ENCODE measurements around the gene ZNF175.

ZNF175 gene

DNA sequence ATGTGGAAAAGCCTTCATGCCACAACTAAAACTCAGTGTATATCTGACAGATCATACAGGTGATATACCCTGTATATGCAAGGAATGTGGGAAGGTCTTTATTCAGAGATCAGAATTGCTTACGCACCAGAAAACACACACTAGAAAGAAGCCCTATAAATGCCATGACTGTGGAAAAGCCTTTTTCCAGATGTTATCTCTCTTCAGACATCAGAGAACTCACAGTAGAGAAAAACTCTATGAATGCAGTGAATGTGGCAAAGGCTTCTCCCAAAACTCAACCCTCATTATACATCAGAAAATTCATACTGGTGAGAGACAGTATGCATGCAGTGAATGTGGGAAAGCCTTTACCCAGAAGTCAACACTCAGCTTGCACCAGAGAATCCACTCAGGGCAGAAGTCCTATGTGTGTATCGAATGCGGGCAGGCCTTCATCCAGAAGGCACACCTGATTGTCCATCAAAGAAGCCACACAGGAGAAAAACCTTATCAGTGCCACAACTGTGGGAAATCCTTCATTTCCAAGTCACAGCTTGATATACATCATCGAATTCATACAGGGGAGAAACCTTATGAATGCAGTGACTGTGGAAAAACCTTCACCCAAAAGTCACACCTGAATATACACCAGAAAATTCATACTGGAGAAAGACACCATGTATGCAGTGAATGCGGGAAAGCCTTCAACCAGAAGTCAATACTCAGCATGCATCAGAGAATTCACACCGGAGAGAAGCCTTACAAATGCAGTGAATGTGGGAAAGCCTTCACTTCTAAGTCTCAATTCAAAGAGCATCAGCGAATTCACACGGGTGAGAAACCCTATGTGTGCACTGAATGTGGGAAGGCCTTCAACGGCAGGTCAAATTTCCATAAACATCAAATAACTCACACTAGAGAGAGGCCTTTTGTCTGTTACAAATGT, 16.4 kb downstream of the ZNF175 start:
- peaks cover 13 to 37% (median 20%) of the 10 kb centered on the region in 5 experiments for H3K9me3 ChIP-seq (ENCODE audit: control extremely low read depth in 1 of 5, control insufficient read depth in 4 of 5, insufficient read depth in 2 of 5, low read depth in 1 of 5, low read length in 4 of 5)
- H3K4me3 ChIP-seq (ENCODE audit: control insufficient read depth in 1 of 7, extremely low read depth in 1 of 7, insufficient read depth in 4 of 7, low read depth in 2 of 7, low read length in 6 of 7), result no peak overlapping the region
- CTCF ChIA-PET, result no interaction called here
- H3K27me3 ChIP-seq (replicated peaks in 2 of 5; ENCODE audit: control insufficient read depth in 4 of 5, insufficient read depth in 5 of 5, low read length in 4 of 5), result no peaks in the 10 kb centered on the region
- H3K4me1 ChIP-seq (ENCODE audit: control extremely low read depth in 1 of 4, control insufficient read depth in 4 of 4, insufficient read depth in 4 of 4, low read length in 3 of 4), result no peaks in the 10 kb centered on the region
- no peak for DNase-seq
- peaks cover 21 to 56% (median 37%) of the 10 kb centered on the region in 4 experiments for H3K36me3 ChIP-seq (ENCODE audit: control insufficient read depth in 4 of 4, insufficient read depth in 4 of 4, low read length in 3 of 4)
- WGBS (ENCODE audit: insufficient coverage), result 95% methylated on average over 4 of the region's 9 CpGs
- no peak overlapping the region for H3K27ac ChIP-seq (ENCODE audit: insufficient read depth in 1 of 2, low read depth in 1 of 2, low read length in 2 of 2, poor library complexity in 1 of 2, severe bottlenecking in 2 of 2)
- POLR2A ChIA-PET, result no interaction called here

DNA sequence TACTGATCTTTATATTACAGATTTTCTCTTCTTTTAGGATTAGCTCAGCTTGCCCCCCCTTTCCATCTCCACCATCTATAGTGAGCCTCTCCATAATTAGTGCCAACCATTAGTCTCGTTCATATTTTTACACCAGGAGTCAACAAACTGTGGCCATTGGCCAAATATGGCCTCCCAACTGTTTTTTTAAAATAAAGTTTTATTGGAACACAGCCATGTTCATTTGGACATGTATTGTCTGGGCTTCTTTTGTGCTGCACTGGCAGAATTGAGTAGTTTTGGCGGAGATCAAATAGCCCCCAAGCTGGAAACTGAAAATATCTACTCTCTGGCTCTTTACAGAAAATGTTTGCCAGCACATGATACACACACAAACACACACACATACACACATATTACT, 18.4 kb downstream of the ZNF175 start:
- Histone ChIP-seq H3K36me3 (ENCODE audit: control insufficient read depth in 4 of 4, insufficient read depth in 4 of 4, low read length in 3 of 4) (peaks cover 15 to 37% (median 29%) of the 10 kb centered on the region in 4 experiments), H3K4me1 (ENCODE audit: control extremely low read depth in 1 of 4, control insufficient read depth in 4 of 4, insufficient read depth in 4 of 4, low read length in 3 of 4) (peaks cover 0 to 12% (median 11%) of the 10 kb centered on the region in 4 experiments), H3K27me3 (replicated peaks in 2 of 5; ENCODE audit: control insufficient read depth in 4 of 5, insufficient read depth in 5 of 5, low read length in 4 of 5) (no peaks in the 10 kb centered on the region), H3K27ac (ENCODE audit: insufficient read depth in 1 of 2, low read depth in 1 of 2, low read length in 2 of 2, poor library complexity in 1 of 2, severe bottlenecking in 2 of 2) (no peak overlapping the region), H3K9me3 (ENCODE audit: control extremely low read depth in 1 of 5, control insufficient read depth in 4 of 5, insufficient read depth in 2 of 5, low read depth in 1 of 5, low read length in 4 of 5) (peaks cover 13 to 32% (median 20%) of the 10 kb centered on the region in 5 experiments), H3K4me3 (ENCODE audit: control insufficient read depth in 1 of 7, extremely low read depth in 1 of 7, insufficient read depth in 4 of 7, low read depth in 2 of 7, low read length in 6 of 7) (no peak overlapping the region)
- POLR2A ChIA-PET, result no interaction called here
- DNase-seq, result no peak
- CTCF ChIA-PET, result no interaction called here
- WGBS (ENCODE audit: insufficient coverage), result no CpG with 5 or more reads among the region's 2 CpGs

GRCh38 chr19:51590441-51590840, 19.4 kb downstream of the ZNF175 start:
- ChIA-PET POLR2A (no interaction called here), CTCF (no interaction called here)
- H3K4me1 ChIP-seq (ENCODE audit: control extremely low read depth in 1 of 4, control insufficient read depth in 4 of 4, insufficient read depth in 4 of 4, low read length in 3 of 4), result peaks cover 0 to 20% (median 19%) of the 10 kb centered on the region in 4 experiments
- no peak for DNase-seq
- no peaks in the 10 kb centered on the region for H3K27me3 ChIP-seq (replicated peaks in 2 of 5; ENCODE audit: control insufficient read depth in 4 of 5, insufficient read depth in 5 of 5, low read length in 4 of 5)
- H3K27ac ChIP-seq (ENCODE audit: insufficient read depth in 1 of 2, low read depth in 1 of 2, low read length in 2 of 2, poor library complexity in 1 of 2, severe bottlenecking in 2 of 2), result no peak overlapping the region
- peaks cover 12 to 28% (median 24%) of the 10 kb centered on the region in 4 experiments for H3K36me3 ChIP-seq (ENCODE audit: control insufficient read depth in 4 of 4, insufficient read depth in 4 of 4, low read length in 3 of 4)
- H3K9me3 ChIP-seq (ENCODE audit: control extremely low read depth in 1 of 5, control insufficient read depth in 4 of 5, insufficient read depth in 2 of 5, low read depth in 1 of 5, low read length in 4 of 5), result peaks cover 13 to 30% (median 20%) of the 10 kb centered on the region in 5 experiments
- 100% methylated on average over 3 of the region's 3 CpGs for WGBS (ENCODE audit: insufficient coverage)
- H3K4me3 ChIP-seq (ENCODE audit: control insufficient read depth in 1 of 7, extremely low read depth in 1 of 7, insufficient read depth in 4 of 7, low read depth in 2 of 7, low read length in 6 of 7), result no peak overlapping the region

DNA sequence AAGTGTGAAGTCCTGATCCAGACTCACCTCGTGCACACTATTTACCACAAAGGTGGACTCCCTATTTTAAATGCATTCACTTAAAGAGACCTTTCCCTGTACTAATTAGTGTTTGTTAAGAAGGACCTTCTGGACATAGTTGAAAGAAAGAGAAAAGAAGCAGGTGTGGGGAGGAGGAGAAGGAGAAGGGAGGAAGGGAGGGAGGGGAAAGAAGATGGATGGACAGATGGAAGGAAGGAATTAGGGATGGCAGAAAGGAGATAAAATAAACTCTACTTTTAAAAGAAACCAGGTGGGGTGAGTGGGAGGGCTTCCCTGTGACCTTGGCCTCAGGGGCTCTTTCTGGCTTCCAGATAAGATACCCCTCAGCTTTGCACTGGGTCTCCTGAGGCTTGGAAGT, 21.4 kb downstream of the ZNF175 start:
- whole genome bisulfite sequencing (ENCODE audit: insufficient coverage), result no CpG with 5 or more reads among the region's 1 CpG
- peaks cover 0 to 21% (median 19%) of the 10 kb centered on the region in 4 experiments for H3K4me1 ChIP-seq (ENCODE audit: control extremely low read depth in 1 of 4, control insufficient read depth in 4 of 4, insufficient read depth in 4 of 4, low read length in 3 of 4)
- peaks cover 0 to 11% (median 6%) of the 10 kb centered on the region in 5 experiments for H3K9me3 ChIP-seq (ENCODE audit: control extremely low read depth in 1 of 5, control insufficient read depth in 4 of 5, insufficient read depth in 2 of 5, low read depth in 1 of 5, low read length in 4 of 5)
- H3K27me3 ChIP-seq (replicated peaks in 2 of 5; ENCODE audit: control insufficient read depth in 4 of 5, insufficient read depth in 5 of 5, low read length in 4 of 5), result no peaks in the 10 kb centered on the region
- H3K27ac ChIP-seq (ENCODE audit: insufficient read depth in 1 of 2, low read depth in 1 of 2, low read length in 2 of 2, poor library complexity in 1 of 2, severe bottlenecking in 2 of 2), result no peak overlapping the region
- H3K36me3 ChIP-seq (ENCODE audit: control insufficient read depth in 4 of 4, insufficient read depth in 4 of 4, low read length in 3 of 4), result peaks cover 0 to 8% (median 4%) of the 10 kb centered on the region in 4 experiments
- no peak for DNase-seq
- POLR2A ChIA-PET, result no interaction called here
- CTCF ChIA-PET, result interaction anchor here (1.9 kb wide), 1 partner anchor 12 kb away, joined by 4 read pairs; no protein-coding TSS in a partner anchor
- H3K4me3 ChIP-seq (ENCODE audit: control insufficient read depth in 1 of 7, extremely low read depth in 1 of 7, insufficient read depth in 4 of 7, low read depth in 2 of 7, low read length in 6 of 7), result no peak overlapping the region

- WGBS (ENCODE audit: insufficient coverage), result 38% methylated on average over 9 of the region's 10 CpGs
Measured at GRCh38 chr19:51593138-51593890, 22.2 kb downstream of the ZNF175 start.

DNA sequence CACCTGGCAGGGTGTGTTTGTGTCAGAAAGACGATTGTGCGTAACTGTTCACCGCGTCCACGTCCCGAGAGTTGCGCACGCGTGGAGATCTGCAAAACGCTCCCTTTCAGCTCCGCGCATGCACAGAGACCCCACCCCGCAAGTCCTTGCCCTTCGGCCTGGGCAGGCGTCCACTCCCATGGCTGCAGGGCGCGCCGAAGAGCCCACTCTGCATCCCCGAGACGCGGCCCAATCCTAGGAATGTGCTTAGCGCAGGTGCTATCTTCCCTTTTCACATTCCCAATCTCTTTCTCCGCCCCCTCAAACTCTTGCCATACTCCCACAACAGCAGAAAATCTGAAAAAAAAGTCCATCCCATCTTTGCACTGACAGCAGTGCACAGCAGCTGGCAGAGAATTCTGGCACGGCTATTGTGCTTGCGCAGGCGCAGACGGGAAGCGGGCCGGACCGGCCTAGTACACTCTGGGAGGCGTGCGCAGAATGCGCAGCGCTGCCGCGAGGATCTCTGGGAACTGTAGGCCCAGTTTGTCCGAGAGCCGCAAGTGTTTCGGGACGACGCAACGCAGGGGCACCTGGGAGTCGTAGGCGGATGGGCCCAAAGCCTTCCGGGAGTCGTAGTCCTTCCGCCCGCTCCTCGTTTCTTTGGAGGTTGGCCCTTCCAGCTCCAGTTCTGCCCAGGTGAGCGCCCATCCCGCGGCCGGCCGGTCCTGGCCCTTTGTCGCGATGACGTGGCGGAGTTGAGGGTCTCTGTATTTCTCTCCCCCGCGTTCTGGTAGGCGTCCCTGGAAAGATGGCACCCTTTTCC, 23.1 kb downstream of the ZNF175 start:
- Histone ChIP-seq H3K4me1 (ENCODE audit: control extremely low read depth in 1 of 4, control insufficient read depth in 4 of 4, insufficient read depth in 4 of 4, low read length in 3 of 4) (peaks cover 0 to 21% (median 19%) of the 10 kb centered on the region in 4 experiments), H3K4me3 (ENCODE audit: control insufficient read depth in 1 of 7, extremely low read depth in 1 of 7, insufficient read depth in 4 of 7, low read depth in 2 of 7, low read length in 6 of 7) (peak overlapping the region; percentile 71 to 94 (median 74)), H3K27me3 (replicated peaks in 2 of 5; ENCODE audit: control insufficient read depth in 4 of 5, insufficient read depth in 5 of 5, low read length in 4 of 5) (peaks cover 0 to 8% (median 1%) of the 10 kb centered on the region in 5 experiments), H3K27ac (ENCODE audit: insufficient read depth in 1 of 2, low read depth in 1 of 2, low read length in 2 of 2, poor library complexity in 1 of 2, severe bottlenecking in 2 of 2) (peak overlapping the region in 1 of 2 experiments; percentile 69), H3K36me3 (ENCODE audit: control insufficient read depth in 4 of 4, insufficient read depth in 4 of 4, low read length in 3 of 4) (no peaks in the 10 kb centered on the region), H3K9me3 (ENCODE audit: control extremely low read depth in 1 of 5, control insufficient read depth in 4 of 5, insufficient read depth in 2 of 5, low read depth in 1 of 5, low read length in 4 of 5) (peaks cover 0 to 6% (median 0%) of the 10 kb centered on the region in 5 experiments)
- CTCF ChIA-PET, result interaction anchor here (1.2 kb wide), 1 partner anchor 75 kb away, joined by 3 read pairs; no protein-coding TSS in a partner anchor
- POLR2A ChIA-PET, result no interaction called here
- peak; percentile 97 for DNase-seq
- WGBS (ENCODE audit: insufficient coverage), result under 1% methylated on average over 55 of the region's 61 CpGs

More at GRCh38 chr19:51593138-51593890, 22.2 kb downstream of the ZNF175 start:
- ChIA-PET CTCF (no interaction called here), POLR2A (no interaction called here)
- Histone ChIP-seq H3K36me3 (ENCODE audit: control insufficient read depth in 4 of 4, insufficient read depth in 4 of 4, low read length in 3 of 4) (no peaks in the 10 kb centered on the region), H3K27me3 (replicated peaks in 2 of 5; ENCODE audit: control insufficient read depth in 4 of 5, insufficient read depth in 5 of 5, low read length in 4 of 5) (peaks cover 0 to under 1% (median 0%) of the 10 kb centered on the region in 5 experiments), H3K4me3 (ENCODE audit: control insufficient read depth in 1 of 7, extremely low read depth in 1 of 7, insufficient read depth in 4 of 7, low read depth in 2 of 7, low read length in 6 of 7) (peak overlapping the region; percentile 71 to 94 (median 74)), H3K9me3 (ENCODE audit: control extremely low read depth in 1 of 5, control insufficient read depth in 4 of 5, insufficient read depth in 2 of 5, low read depth in 1 of 5, low read length in 4 of 5) (peaks cover 0 to 4% (median under 1%) of the 10 kb centered on the region in 5 experiments), H3K27ac (ENCODE audit: insufficient read depth in 1 of 2, low read depth in 1 of 2, low read length in 2 of 2, poor library complexity in 1 of 2, severe bottlenecking in 2 of 2) (no peak overlapping the region), H3K4me1 (ENCODE audit: control extremely low read depth in 1 of 4, control insufficient read depth in 4 of 4, insufficient read depth in 4 of 4, low read length in 3 of 4) (peaks cover 0 to 21% (median 19%) of the 10 kb centered on the region in 4 experiments)
- DNase-seq, result no peak
